Gastroesophageal sphincter (tissue), 3 donors: ENCODE results near the gene TMEM202.

Experiments used
- CTCF ChIP-seq, 4 experiments: fragments of 200-600 bp in 2 of 4; fragments of 450-650 bp in 2 of 4; sonication (generic) in 1 of 4; IDR thresholded peaks; one replicate each; pipeline ENCODE4 v1.5.1; 2017 to 2019; ENCODE audit warnings: antibody characterized with exemption in 4 of 4, mild to moderate bottlenecking in 2 of 4, moderate library complexity in 2 of 4
- EP300 ChIP-seq: sonication (generic); formaldehyde crosslinking; IDR thresholded peaks from one replicate; pipeline ENCODE4 v1.6.1; 2017; ENCODE audit warnings: antibody characterized with exemption, mild to moderate bottlenecking
- POLR2A ChIP-seq, 2 donors: fragments of 450-650 bp; IDR thresholded peaks; one replicate each; pipeline ENCODE4 v1.6.1; 2017; ENCODE audit warnings: antibody characterized with exemption in 2 of 2, mild to moderate bottlenecking in 2 of 2, moderate library complexity in 1 of 2
- POLR2AphosphoS5 ChIP-seq: sonication (generic); formaldehyde crosslinking; IDR thresholded peaks from one replicate; pipeline ENCODE4 v1.6.1; 2017; ENCODE audit warnings: antibody characterized with exemption

GRCh38 chr15:72451224-72451623, 53.1 kb downstream of the TMEM202 start:
- TF ChIP-seq POLR2AphosphoS5: no peak
- no peak for TF ChIP-seq CTCF (IDR thresholded peaks at IDR 0.05)
- no peak for TF ChIP-seq POLR2A (IDR thresholded peaks at IDR 0.05)
- TF ChIP-seq EP300: no peak
